Neural cell (in vitro differentiated cells): Measurements from ENCODE around the gene TBC1D10B. TPM values are rescaled to one million over a fixed set of nuclear protein-coding genes. Genes with fewer than 3 reads are reported as not detected.

Experiments used
- H2AFZ ChIP-seq: fragments of 200-600, 300-800 bp; sonication (generic), shearing (Covaris generic); 2 replicates; pipeline ENCODE4 v1.6.0; 2014; ENCODE audit warnings: low read depth, mild to moderate bottlenecking, antibody characterized with exemption, low read length, moderate library complexity
- H3F3A ChIP-seq: fragments of 200-600 bp; shearing (Covaris generic); 2 replicates; pipeline ENCODE4 v1.6.1; 2016; ENCODE audit warnings: mild to moderate bottlenecking, moderate library complexity, mixed read lengths, antibody characterized with exemption, low read length; ENCODE audit not compliant: insufficient read depth, poor library complexity, severe bottlenecking
- H3K27ac ChIP-seq: fragments of 200-600, 300-800 bp; sonication (generic), shearing (Covaris generic); 2 replicates; pipeline ENCODE4 v1.5.1; 2014; ENCODE audit warnings: mild to moderate bottlenecking, low read length, moderate library complexity
- H3K27me3 ChIP-seq: fragments of 300-800, 200-600 bp; sonication (generic), shearing (Covaris generic); 2 replicates; pipeline ENCODE4 v1.6.0; 2014; ENCODE audit warnings: mild to moderate bottlenecking, low read depth, low read length, moderate library complexity; ENCODE audit not compliant: insufficient read depth
- H3K36me3 ChIP-seq: fragments of 300-800, 200-600 bp; sonication (generic), shearing (Covaris generic); 2 replicates; pipeline ENCODE4 v1.5.1; 2014; ENCODE audit warnings: mild to moderate bottlenecking, antibody characterized with exemption, low read length, moderate library complexity; ENCODE audit not compliant: insufficient read depth
- H3K4me2 ChIP-seq: fragments of 300-800, 200-600 bp; sonication (generic), shearing (Covaris generic); 2 replicates; pipeline ENCODE4 v1.6.0; 2014; ENCODE audit warnings: mild to moderate bottlenecking, low read length
- H3K4me3 ChIP-seq: fragments of 300-800, 200-600 bp; sonication (generic), shearing (Covaris generic); 2 replicates; pipeline ENCODE4 v1.5.1; 2014; ENCODE audit warnings: mild to moderate bottlenecking, low read length, moderate library complexity
- H3K79me2 ChIP-seq: fragments of 200-600 bp; shearing (Covaris generic); replicated peaks from 2 replicates; pipeline ENCODE4 v1.6.0; 2014; ENCODE audit warnings: mild to moderate bottlenecking, low read length, moderate library complexity; ENCODE audit not compliant: insufficient read depth
- H3K9ac ChIP-seq: fragments of 300-800, 200-600 bp; sonication (generic), shearing (Covaris generic); 2 replicates; pipeline ENCODE4 v1.6.1; 2016; ENCODE audit warnings: mild to moderate bottlenecking, low read length, mixed read lengths
- H3K9me2 ChIP-seq: fragments of 200-600 bp; shearing (Covaris generic); 2 replicates; pipeline ENCODE4 v1.6.1; 2016; ENCODE audit warnings: mild to moderate bottlenecking, low read length, mixed read lengths; ENCODE audit not compliant: insufficient read depth
- H3K9me3 ChIP-seq: fragments of 200-600, 300-800 bp; sonication (generic), shearing (Covaris generic); 2 replicates; pipeline ENCODE4 v1.6.1; 2016; ENCODE audit warnings: mild to moderate bottlenecking, mixed run types, low read length, moderate library complexity, mixed read lengths
- H4K20me1 ChIP-seq: fragments of 200-600 bp; shearing (Covaris generic); 2 replicates; pipeline ENCODE4 v1.6.1; 2016; ENCODE audit warnings: mild to moderate bottlenecking, mixed run types; ENCODE audit not compliant: insufficient read depth
- EP300 ChIP-seq: fragments of 450-650 bp; conservative IDR thresholded peaks from 2 replicates; pipeline ENCODE4 v1.6.1; 2014; ENCODE audit warnings: antibody characterized with exemption, mild to moderate bottlenecking, moderate library complexity; ENCODE audit not compliant: poor library complexity, severe bottlenecking
- EZH2 ChIP-seq: fragments of 200-600, 300-800 bp; shearing (Covaris generic), sonication (generic); IDR thresholded peaks from 2 replicates; pipeline ENCODE4 v1.6.1; 2014; ENCODE audit warnings: antibody characterized with exemption, low read length, borderline replicate concordance, mild to moderate bottlenecking; ENCODE audit not compliant: insufficient read depth, poor library complexity, severe bottlenecking
- MXI1 ChIP-seq: fragments of 450-650 bp; conservative IDR thresholded peaks from 2 replicates; pipeline ENCODE4 v1.6.1; 2014; ENCODE audit warnings: antibody characterized with exemption, mild to moderate bottlenecking; ENCODE audit not compliant: poor library complexity, severe bottlenecking
- POLR2AphosphoS5 ChIP-seq: IDR thresholded peaks from 2 replicates; pipeline ENCODE4 v1.6.1; 2012
- RAD21 ChIP-seq: fragments of 450-650 bp; conservative IDR thresholded peaks from 2 replicates; pipeline ENCODE4 v1.6.1; 2014; ENCODE audit warnings: antibody characterized with exemption, mild to moderate bottlenecking, moderate library complexity
- SMC3 ChIP-seq: fragments of 450-650 bp; conservative IDR thresholded peaks from 2 replicates; pipeline ENCODE4 v1.6.1; 2014; ENCODE audit warnings: antibody characterized with exemption, mild to moderate bottlenecking, moderate library complexity; ENCODE audit not compliant: poor library complexity
- TAF1 ChIP-seq: IDR thresholded peaks from 2 replicates; pipeline ENCODE4 v1.6.1; 2012; ENCODE audit warnings: low read depth
- polyA plus RNA-seq: library from polyadenylated mRNA; depleted of rRNA; stranded (reverse); fragments of >200 nt; gene quantifications from 2 replicates; pipeline ENCODE4 v1.2.3, GENCODE V29; 2014
- TF ChIP-seq, protein P1 (sequence below): IDR thresholded peaks from 2 replicates; pipeline ENCODE4 v1.6.1; 2012; ENCODE audit warnings: borderline replicate concordance
- TF ChIP-seq, protein P2 (sequence below): fragments of 450-650 bp; IDR thresholded peaks from 2 replicates; pipeline ENCODE4 v1.5.1; 2014; ENCODE audit warnings: antibody characterized with exemption, mild to moderate bottlenecking, moderate library complexity; ENCODE audit not compliant: poor library complexity, severe bottlenecking

The TBC1D10B gene
- polyA plus RNA-seq, 1 donor from 2014 or later = 24.1 TPM

DNA sequence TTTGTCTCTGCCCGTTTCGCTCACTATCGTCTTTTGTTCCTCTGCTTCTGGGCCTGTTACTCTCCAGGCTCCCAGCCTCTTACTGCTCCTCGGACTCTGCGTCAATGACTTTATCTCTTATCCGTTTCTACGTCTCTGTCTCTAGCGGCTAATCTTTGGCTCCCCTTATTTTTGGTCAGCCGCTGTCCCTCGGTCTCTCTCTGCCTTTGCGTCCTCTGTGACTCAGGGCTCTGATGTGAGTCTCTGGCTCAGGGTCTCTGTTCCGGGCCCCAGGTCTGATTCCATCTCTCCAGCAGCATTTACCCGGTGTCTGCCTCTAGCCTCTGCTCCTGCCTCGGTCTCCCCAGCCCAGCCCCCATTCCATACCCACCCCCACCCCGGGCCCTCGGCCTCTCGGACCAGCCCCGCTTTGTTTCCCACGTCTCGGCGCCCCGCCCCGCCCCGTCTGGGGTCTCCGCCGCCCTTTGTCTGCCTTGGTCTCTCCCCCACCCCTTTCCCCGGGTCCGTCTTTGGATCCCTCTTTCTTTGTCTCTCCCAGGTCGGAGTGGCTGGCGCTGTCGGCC, 24.4 kb upstream of the TBC1D10B start:
- Histone ChIP-seq H3K79me2 (peaks cover 32% of the 10 kb centered on the region), H3K4me2 (peak overlapping the region; percentile 72), H3K4me3 (peak overlapping the region; percentile 100), H3K27ac (peak overlapping the region; percentile 99), H3K9me3 (no peaks in the 10 kb centered on the region), H3K9ac (peak overlapping the region; percentile 95), H3K27me3 (no peaks in the 10 kb centered on the region), H3K9me2 (no peaks in the 10 kb centered on the region), H3F3A (peaks cover 14% of the 10 kb centered on the region), H4K20me1 (no peaks in the 10 kb centered on the region), H3K36me3 (peaks cover 7% of the 10 kb centered on the region), H2AFZ (peak overlapping the region; percentile 56)
- TF ChIP-seq POLR2AphosphoS5 = peak; percentile 26
- TF ChIP-seq EP300 = no peak
- TF ChIP-seq MXI1 = no peak
- TF ChIP-seq RAD21 = no peak
- TF ChIP-seq, protein P1, sequence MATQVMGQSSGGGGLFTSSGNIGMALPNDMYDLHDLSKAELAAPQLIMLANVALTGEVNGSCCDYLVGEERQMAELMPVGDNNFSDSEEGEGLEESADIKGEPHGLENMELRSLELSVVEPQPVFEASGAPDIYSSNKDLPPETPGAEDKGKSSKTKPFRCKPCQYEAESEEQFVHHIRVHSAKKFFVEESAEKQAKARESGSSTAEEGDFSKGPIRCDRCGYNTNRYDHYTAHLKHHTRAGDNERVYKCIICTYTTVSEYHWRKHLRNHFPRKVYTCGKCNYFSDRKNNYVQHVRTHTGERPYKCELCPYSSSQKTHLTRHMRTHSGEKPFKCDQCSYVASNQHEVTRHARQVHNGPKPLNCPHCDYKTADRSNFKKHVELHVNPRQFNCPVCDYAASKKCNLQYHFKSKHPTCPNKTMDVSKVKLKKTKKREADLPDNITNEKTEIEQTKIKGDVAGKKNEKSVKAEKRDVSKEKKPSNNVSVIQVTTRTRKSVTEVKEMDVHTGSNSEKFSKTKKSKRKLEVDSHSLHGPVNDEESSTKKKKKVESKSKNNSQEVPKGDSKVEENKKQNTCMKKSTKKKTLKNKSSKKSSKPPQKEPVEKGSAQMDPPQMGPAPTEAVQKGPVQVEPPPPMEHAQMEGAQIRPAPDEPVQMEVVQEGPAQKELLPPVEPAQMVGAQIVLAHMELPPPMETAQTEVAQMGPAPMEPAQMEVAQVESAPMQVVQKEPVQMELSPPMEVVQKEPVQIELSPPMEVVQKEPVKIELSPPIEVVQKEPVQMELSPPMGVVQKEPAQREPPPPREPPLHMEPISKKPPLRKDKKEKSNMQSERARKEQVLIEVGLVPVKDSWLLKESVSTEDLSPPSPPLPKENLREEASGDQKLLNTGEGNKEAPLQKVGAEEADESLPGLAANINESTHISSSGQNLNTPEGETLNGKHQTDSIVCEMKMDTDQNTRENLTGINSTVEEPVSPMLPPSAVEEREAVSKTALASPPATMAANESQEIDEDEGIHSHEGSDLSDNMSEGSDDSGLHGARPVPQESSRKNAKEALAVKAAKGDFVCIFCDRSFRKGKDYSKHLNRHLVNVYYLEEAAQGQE = peak; percentile 68
- TF ChIP-seq TAF1 = peak; percentile 57
- no peak for TF ChIP-seq SMC3
- no peak for TF ChIP-seq EZH2
- TF ChIP-seq, protein P2, sequence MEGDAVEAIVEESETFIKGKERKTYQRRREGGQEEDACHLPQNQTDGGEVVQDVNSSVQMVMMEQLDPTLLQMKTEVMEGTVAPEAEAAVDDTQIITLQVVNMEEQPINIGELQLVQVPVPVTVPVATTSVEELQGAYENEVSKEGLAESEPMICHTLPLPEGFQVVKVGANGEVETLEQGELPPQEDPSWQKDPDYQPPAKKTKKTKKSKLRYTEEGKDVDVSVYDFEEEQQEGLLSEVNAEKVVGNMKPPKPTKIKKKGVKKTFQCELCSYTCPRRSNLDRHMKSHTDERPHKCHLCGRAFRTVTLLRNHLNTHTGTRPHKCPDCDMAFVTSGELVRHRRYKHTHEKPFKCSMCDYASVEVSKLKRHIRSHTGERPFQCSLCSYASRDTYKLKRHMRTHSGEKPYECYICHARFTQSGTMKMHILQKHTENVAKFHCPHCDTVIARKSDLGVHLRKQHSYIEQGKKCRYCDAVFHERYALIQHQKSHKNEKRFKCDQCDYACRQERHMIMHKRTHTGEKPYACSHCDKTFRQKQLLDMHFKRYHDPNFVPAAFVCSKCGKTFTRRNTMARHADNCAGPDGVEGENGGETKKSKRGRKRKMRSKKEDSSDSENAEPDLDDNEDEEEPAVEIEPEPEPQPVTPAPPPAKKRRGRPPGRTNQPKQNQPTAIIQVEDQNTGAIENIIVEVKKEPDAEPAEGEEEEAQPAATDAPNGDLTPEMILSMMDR = no peak

DNA sequence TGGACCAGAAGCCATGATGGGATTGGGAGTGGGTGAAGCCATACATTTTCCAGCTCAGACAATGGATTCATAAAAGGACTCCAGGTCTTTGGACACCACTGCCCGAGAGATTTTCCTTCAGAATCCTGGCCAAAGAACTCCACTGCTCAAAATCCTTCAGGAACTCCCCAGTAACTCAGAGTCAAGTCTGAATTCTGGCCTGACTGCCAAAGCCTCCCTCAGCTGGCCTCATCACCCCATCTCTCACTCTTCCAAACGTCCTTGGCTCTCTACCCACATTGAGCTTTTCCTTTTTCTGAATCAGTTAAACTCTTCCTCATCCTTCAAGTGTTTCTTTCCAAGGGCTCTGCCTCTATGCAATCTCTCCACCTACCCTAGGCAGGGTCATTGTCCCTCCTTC, 13.2 kb upstream of the TBC1D10B start:
- H2AFZ ChIP-seq = no peak overlapping the region
- H3K9ac ChIP-seq = no peak overlapping the region
- peaks cover 5% of the 10 kb centered on the region for H3K79me2 ChIP-seq
- TF ChIP-seq TAF1 = no peak
- no peak for TF ChIP-seq EP300
- TF ChIP-seq RAD21 = no peak
- TF ChIP-seq, protein P2 = no peak
- TF ChIP-seq MXI1 = no peak
- no peak for TF ChIP-seq SMC3
- no peak overlapping the region for H3K4me3 ChIP-seq
- no peaks in the 10 kb centered on the region for H3K27me3 ChIP-seq
- no peak overlapping the region for H3K27ac ChIP-seq
- no peaks in the 10 kb centered on the region for H3K9me3 ChIP-seq
- no peak overlapping the region for H3K4me2 ChIP-seq
- H3K36me3 ChIP-seq = no peaks in the 10 kb centered on the region
- no peaks in the 10 kb centered on the region for H3K9me2 ChIP-seq
- H3F3A ChIP-seq = no peaks in the 10 kb centered on the region
- H4K20me1 ChIP-seq = no peaks in the 10 kb centered on the region
